ENCODE results near the gene SYCP1.
"Not testable (repeated sequence)": the region's sequence is repeated elsewhere in the genome, so short reads cannot be mapped to it uniquely, and the experiment has no call there.

The SYCP1 gene

DNA sequence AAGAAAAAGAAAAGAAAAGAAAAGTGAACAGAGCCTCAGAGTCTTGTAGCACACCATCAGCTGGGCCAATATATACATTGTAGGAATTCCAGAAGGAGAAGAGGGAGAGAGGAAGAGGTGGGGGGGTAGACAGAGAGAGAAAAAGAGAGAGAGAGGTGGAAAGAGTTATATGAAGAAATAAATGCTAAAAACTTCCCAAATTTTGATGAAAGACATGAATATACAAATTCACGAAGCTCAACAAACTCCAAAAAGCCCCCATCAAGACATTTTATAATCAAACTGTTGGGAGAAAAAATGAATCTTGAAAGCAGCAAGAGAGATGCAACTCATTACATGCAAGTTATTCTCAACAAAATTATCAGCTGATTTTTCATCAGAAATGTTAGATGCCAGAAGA is 133.4 kb downstream of the SYCP1 start:
- DNase-seq (ENCODE audit: low read depth): no peak
- TF ChIP-seq, protein P1, sequence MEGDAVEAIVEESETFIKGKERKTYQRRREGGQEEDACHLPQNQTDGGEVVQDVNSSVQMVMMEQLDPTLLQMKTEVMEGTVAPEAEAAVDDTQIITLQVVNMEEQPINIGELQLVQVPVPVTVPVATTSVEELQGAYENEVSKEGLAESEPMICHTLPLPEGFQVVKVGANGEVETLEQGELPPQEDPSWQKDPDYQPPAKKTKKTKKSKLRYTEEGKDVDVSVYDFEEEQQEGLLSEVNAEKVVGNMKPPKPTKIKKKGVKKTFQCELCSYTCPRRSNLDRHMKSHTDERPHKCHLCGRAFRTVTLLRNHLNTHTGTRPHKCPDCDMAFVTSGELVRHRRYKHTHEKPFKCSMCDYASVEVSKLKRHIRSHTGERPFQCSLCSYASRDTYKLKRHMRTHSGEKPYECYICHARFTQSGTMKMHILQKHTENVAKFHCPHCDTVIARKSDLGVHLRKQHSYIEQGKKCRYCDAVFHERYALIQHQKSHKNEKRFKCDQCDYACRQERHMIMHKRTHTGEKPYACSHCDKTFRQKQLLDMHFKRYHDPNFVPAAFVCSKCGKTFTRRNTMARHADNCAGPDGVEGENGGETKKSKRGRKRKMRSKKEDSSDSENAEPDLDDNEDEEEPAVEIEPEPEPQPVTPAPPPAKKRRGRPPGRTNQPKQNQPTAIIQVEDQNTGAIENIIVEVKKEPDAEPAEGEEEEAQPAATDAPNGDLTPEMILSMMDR (IDR thresholded peaks at IDR 0.05; ENCODE audit: insufficient read depth, low read depth, low read length, missing control alignments): no peak
- no peak overlapping the region for H3K4me3 ChIP-seq (ENCODE audit: low read depth, low read length)

DNA sequence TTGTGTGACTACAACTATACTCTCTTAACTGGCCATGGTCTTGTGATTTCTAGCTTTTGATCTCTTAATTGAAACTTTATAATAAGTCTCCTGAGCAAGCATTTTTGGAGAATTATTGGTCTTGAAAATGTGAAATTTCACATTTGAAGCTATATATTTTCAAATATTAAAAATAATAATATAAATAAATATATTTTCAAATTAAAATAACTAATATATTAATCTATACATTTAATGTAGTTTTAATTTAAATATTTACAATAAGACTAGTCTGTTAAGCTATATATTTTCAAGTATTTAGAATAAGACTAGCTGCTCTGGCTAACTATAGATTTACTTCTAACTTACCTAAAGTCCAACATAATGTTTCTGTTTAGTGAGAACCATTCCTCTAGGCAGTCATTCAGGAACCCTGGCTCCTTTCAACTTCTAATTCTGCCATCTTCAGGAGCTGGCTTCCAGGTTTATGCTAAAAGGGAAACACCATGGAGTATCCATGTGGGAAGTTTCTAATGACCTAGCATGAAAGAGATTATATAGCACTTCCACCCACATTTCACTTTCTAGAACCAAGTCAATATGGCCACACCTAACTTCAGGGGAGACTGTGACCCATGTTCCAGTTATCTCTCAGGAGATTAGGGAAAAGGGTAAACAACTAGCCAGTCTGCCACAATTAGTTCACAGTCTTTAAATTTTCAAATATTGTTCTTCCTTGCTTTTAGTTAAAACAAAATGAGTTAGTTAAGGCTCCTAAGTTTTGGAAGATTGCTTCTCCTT is 143.0 kb downstream of the SYCP1 start:
- DNase-seq (ENCODE audit: low read depth): no peak
- H3K4me3 ChIP-seq (ENCODE audit: low read depth, low read length): no peak overlapping the region
- TF ChIP-seq, protein P1 (IDR thresholded peaks at IDR 0.05; ENCODE audit: insufficient read depth, low read depth, low read length, missing control alignments): no peak

DNA sequence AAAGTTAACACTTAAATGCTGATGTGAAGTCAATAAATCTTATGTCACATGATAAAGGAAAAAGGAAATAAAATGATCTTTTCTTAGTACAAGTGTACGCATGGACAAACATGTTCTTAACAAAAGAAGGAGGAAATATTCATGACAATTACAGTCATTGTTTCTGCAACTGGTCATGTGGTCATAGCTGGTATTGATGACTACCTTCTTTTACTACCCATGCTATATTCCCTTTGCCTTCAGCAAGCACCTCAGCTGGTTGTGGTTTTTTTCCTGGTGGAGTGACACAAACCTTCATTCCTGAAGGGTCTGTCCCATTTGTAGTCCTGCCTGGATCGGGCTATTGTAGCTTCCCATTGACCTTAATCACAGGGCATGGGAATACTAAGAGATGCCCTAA is 151.5 kb downstream of the SYCP1 start:
- H3K4me3 ChIP-seq (ENCODE audit: low read depth, low read length): no peak overlapping the region
- TF ChIP-seq, protein P1 (IDR thresholded peaks at IDR 0.05; ENCODE audit: insufficient read depth, low read depth, low read length, missing control alignments): no peak
- no peak for DNase-seq (ENCODE audit: low read depth)

DNA sequence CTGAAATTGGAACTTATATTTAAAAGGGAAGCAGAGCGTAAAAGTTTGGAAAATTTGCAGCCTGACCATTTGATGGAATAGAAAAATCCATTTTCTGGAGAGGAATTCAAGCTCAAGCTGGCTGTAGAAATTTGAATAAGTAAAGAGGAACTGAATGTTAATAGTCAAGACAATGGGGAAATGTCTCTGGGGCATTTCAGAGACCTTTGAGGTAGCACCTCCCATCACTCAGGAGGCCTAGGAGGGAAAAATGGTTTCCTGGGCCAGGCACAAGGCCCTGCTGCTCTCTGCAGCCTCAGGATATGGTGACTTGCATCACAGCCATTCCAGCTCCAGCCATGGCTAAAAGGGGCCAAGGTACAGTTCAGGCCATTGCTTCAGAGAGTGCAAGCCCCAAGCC is 157.3 kb downstream of the SYCP1 start:
- DNase-seq (ENCODE audit: low read depth): no peak
- H3K4me3 ChIP-seq (ENCODE audit: low read depth, low read length): no peak overlapping the region
- TF ChIP-seq, protein P1 (IDR thresholded peaks at IDR 0.05; ENCODE audit: insufficient read depth, low read depth, low read length, missing control alignments): no peak

DNA sequence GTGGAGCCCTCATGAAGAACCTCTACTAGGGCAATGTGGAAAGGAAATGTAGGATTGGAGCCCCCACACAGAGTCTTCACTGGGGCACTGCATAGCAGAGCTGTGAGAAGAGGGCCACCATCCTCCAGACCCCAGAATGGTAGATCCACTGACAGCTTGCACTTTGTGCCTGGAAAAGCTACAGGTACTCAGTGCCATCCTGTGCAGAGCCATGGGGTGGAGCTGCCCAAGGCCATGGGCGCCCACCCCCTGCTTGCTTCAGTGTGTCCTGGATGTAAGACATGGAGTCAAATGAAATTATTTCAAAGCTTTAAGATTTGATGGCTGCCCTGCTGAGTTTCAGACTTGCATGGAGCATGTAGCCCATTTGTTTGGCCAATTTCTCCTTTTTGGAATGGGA is 157.8 kb downstream of the SYCP1 start:
- TF ChIP-seq, protein P1 (IDR thresholded peaks at IDR 0.05; ENCODE audit: insufficient read depth, low read depth, low read length, missing control alignments): no peak
- no peak for DNase-seq (ENCODE audit: low read depth)
- no peak overlapping the region for H3K4me3 ChIP-seq (ENCODE audit: low read depth, low read length)

DNA sequence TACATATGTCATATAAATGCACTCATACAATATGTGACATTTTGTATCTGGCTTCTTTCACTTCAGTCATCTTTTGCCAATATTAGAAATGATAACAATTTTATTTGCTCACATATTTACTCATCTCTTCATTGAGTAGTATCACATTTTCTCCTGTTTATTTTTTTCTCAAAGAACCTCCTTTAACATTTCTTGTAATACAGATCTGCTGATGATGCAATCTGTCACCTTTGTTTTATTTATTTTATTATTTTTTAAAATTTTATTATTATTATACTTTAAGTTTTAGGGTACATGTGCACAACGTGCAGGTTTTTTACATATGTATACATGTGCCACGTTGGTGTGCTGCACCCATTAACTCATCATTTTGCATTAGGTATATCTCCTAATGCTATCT is 159.1 kb downstream of the SYCP1 start:
- no peak overlapping the region for H3K4me3 ChIP-seq (ENCODE audit: low read depth, low read length)
- TF ChIP-seq, protein P1 (IDR thresholded peaks at IDR 0.05; ENCODE audit: insufficient read depth, low read depth, low read length, missing control alignments): no peak
- DNase-seq (ENCODE audit: low read depth): no peak

DNA sequence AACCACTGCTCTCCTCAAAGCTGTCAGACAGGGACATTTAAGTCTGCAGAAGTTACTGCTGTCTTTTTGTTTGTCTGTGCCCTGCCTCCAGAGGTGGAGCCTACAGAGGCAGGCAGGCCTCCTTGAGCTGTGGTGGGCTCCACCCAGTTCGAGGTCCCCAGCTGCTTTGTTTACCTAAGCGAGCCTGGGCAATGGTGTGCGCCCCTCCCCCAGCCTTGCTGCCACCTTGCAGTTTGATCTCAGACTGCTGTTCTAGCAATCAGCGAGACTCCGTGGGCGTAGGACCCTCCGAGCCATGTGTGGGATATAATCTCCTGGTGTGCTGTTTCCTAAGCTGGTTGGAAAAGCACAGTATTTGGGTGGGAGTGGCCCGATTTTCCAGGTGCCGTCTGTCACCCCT is 164.9 kb downstream of the SYCP1 start:
- DNase-seq (ENCODE audit: low read depth); H3K4me3 ChIP-seq (ENCODE audit: low read depth, low read length): not testable (repeated sequence)

Measured in GM12865 (cell line).